Endothelial cell of umbilical vein (primary cell): ENCODE data around the gene DCC. TPM values are rescaled to one million over a fixed set of nuclear protein-coding genes. Genes with fewer than 3 reads are reported as not detected.

Experiments
- BruUV-seq: library from RNA; stranded (reverse); fragments of 400-500 nt; replicated peaks from 2 replicates; lab custom pipeline; 2021; lab: Mats Ljungman, UMichigan
- CTCF ChIA-PET: fragments of 300-600, 350-600 bp; sonication (Branson Sonifier 250); formaldehyde crosslinking; loops from one replicate; lab custom pipeline; 2021; ENCODE audit warnings: antibody characterized with exemption, inconsistent platforms; lab: Charles Lee
- POLR2A ChIA-PET: fragments of 300-600, 350-600 bp; sonication (Branson Sonifier 250); formaldehyde crosslinking; loops from one replicate; lab custom pipeline; 2021; ENCODE audit warnings: antibody characterized with exemption, inconsistent platforms; lab: Charles Lee
- DNase-seq: peaks from one replicate; pipeline ENCODE4 v3.0.0-alpha.2; 2011; ENCODE audit warnings: low read depth, low spot score
- FAIRE-seq: peaks from 2 replicates; lab custom pipeline; 2011; peaks lifted over from hg19 to GRCh38; lab: Jason Lieb, UNC
- H2AFZ ChIP-seq: 2 replicates; pipeline ENCODE4 v1.6.0; 2012; ENCODE audit warnings: low read depth, low read length, control low read depth, inconsistent platforms
- H3K27ac ChIP-seq: 2 replicates; pipeline ENCODE4 v1.5.1; 2011; ENCODE audit warnings: low read depth, mild to moderate bottlenecking, control low read depth, low read length, moderate library complexity; ENCODE audit not compliant: insufficient read depth
- H3K27me3 ChIP-seq, 2 experiments: 2 replicates each; pipeline versions ENCODE4 v1.6.0 to v1.6.1; 2011; ENCODE audit warnings: low read length in 2 of 2, mixed read lengths in 1 of 2; ENCODE audit not compliant: control insufficient read depth in 2 of 2, insufficient read depth in 2 of 2
- H3K36me3 ChIP-seq, 2 experiments: 2 replicates in 1 of 2; 3 replicates in 1 of 2; pipeline ENCODE4 v1.5.1; 2011; ENCODE audit warnings: low read length in 2 of 2, mild to moderate bottlenecking in 1 of 2, moderate library complexity in 1 of 2; ENCODE audit not compliant: control insufficient read depth in 2 of 2, insufficient read depth in 2 of 2; ENCODE audit errors: extremely low read depth in 1 of 2
- H3K4me1 ChIP-seq: 3 replicates; pipeline ENCODE4 v1.5.1; 2011; ENCODE audit warnings: mild to moderate bottlenecking, low read length; ENCODE audit not compliant: control insufficient read depth, insufficient read depth; ENCODE audit errors: extremely low read depth
- H3K4me2 ChIP-seq: 2 replicates; pipeline ENCODE4 v1.6.1; 2011; ENCODE audit warnings: low read length, control low read depth, mixed read lengths; ENCODE audit not compliant: insufficient read depth
- H3K4me3 ChIP-seq, 3 experiments: fragments of 200-600 bp in 1 of 3; sonication (generic), shearing (Covaris generic) in 1 of 3; replicated peaks in 1 of 3; 2 replicates each; pipeline ENCODE4 v1.5.1; 2011 to 2016; ENCODE audit warnings: control low read depth in 3 of 3, low read length in 3 of 3, mild to moderate bottlenecking in 2 of 3, inconsistent platforms in 1 of 3, low read depth in 1 of 3, moderate library complexity in 1 of 3; ENCODE audit not compliant: insufficient read depth in 1 of 3
- H3K79me2 ChIP-seq: 2 replicates; pipeline ENCODE4 v1.6.0; 2012; ENCODE audit warnings: low read length, inconsistent platforms; ENCODE audit not compliant: control insufficient read depth, insufficient read depth
- H3K9ac ChIP-seq: replicated peaks from 2 replicates; pipeline ENCODE3; 2011; ENCODE audit warnings: low read length, control low read depth; ENCODE audit not compliant: insufficient read depth; ENCODE audit errors: extremely low read depth
- H3K9me1 ChIP-seq: replicated peaks from 3 replicates; pipeline ENCODE4 v1.6.0; 2011; ENCODE audit warnings: mild to moderate bottlenecking, low read length; ENCODE audit not compliant: control insufficient read depth, insufficient read depth; ENCODE audit errors: extremely low read depth
- H3K9me3 ChIP-seq: replicated peaks from 2 replicates; pipeline ENCODE4 v1.5.1; 2012; ENCODE audit warnings: low read length, inconsistent platforms; ENCODE audit not compliant: control insufficient read depth, insufficient read depth
- H4K20me1 ChIP-seq: replicated peaks from 2 replicates; pipeline ENCODE3; 2011; ENCODE audit warnings: mild to moderate bottlenecking, low read length; ENCODE audit not compliant: control insufficient read depth, insufficient read depth; ENCODE audit errors: extremely low read depth
- EZH2 ChIP-seq: IDR thresholded peaks from 2 replicates; pipeline ENCODE4 v1.6.1; 2012; ENCODE audit warnings: borderline replicate concordance, low read depth, mild to moderate bottlenecking, moderate library complexity, low read length, inconsistent platforms; ENCODE audit not compliant: severe bottlenecking
- FOS ChIP-seq: IDR thresholded peaks from 2 replicates; pipeline ENCODE4 v1.6.1; 2011; ENCODE audit warnings: mild to moderate bottlenecking, low read length, moderate library complexity, borderline replicate concordance; ENCODE audit not compliant: insufficient read depth
- GATA2 ChIP-seq: IDR thresholded peaks from 2 replicates; pipeline ENCODE4 v1.7.0; 2011; ENCODE audit warnings: low read depth, mild to moderate bottlenecking, moderate library complexity, mixed read lengths, low read length; ENCODE audit not compliant: insufficient read length, insufficient read depth
- JUN ChIP-seq: IDR thresholded peaks from 2 replicates; pipeline ENCODE4 v1.6.1; 2011; ENCODE audit warnings: borderline replicate concordance, low read depth; ENCODE audit not compliant: insufficient read length, insufficient read depth
- MAX ChIP-seq: IDR thresholded peaks from 2 replicates; pipeline ENCODE4 v1.6.1; 2011; ENCODE audit not compliant: insufficient read depth, insufficient read length
- MYC ChIP-seq: IDR thresholded peaks from one replicate; pipeline ENCODE4 v1.6.1; 2011; ENCODE audit warnings: mild to moderate bottlenecking, low read depth, low read length
- POLR2A ChIP-seq: IDR thresholded peaks from 2 replicates; pipeline ENCODE4 v1.6.1; 2012; ENCODE audit warnings: low read depth, mild to moderate bottlenecking, control low read depth, low read length
- POLR2AphosphoS5 ChIP-seq: IDR thresholded peaks from 2 replicates; pipeline ENCODE4 v1.6.1; 2012; ENCODE audit warnings: low read depth, mild to moderate bottlenecking, control low read depth, low read length, moderate library complexity; ENCODE audit not compliant: insufficient read depth
- dilution Hi-C: fragments of 300-500 bp; cut with MboI; formaldehyde crosslinking; loops from one replicate; pipeline ENCODE4 v1.15.0; 2019; ENCODE audit warnings: low sequenced_read_pairs; ENCODE audit not compliant: extremely low pct_ligation_motif_present
- intact Hi-C: fragments of 100-400 bp; cut with micrococcal nuclease; formaldehyde crosslinking; loops from one replicate; pipeline ENCODE4 v1.10.0; 2022
- polyA plus RNA-seq, 4 experiments: library from polyadenylated mRNA; depleted of rRNA in 3 of 4; stranded (reverse) in 3 of 4; unstranded in 1 of 4; fragments of >200 nt; gene quantifications; 2 replicates each; pipeline versions ENCODE4 v1.2.1 to v1.2.3, GENCODE V29; 2011 to 2012; ENCODE audit warnings: missing spikeins in 1 of 4
- total RNA-seq: library from RNA; stranded (reverse); gene quantifications from 2 replicates; pipeline ENCODE4 v1.2.3, GENCODE V29; 2021
- TF ChIP-seq, protein P1 (sequence below), 2 donors: IDR thresholded peaks; 1 replicate in 1 of 2; 2 replicates in 1 of 2; pipeline ENCODE4 v1.5.1; 2011; ENCODE audit warnings: low read length in 2 of 2, mild to moderate bottlenecking in 2 of 2, moderate library complexity in 2 of 2, control low read depth in 1 of 2, inconsistent platforms in 1 of 2, low read depth in 1 of 2; ENCODE audit not compliant: insufficient read depth in 1 of 2; ENCODE audit errors: extremely low read depth in 1 of 2

The DCC gene
- total and polyA plus RNA-seq, 2 donors (not counting 3 experiments of a cell fraction or from before 2014, with no cell fraction given) = not detected

DNA sequence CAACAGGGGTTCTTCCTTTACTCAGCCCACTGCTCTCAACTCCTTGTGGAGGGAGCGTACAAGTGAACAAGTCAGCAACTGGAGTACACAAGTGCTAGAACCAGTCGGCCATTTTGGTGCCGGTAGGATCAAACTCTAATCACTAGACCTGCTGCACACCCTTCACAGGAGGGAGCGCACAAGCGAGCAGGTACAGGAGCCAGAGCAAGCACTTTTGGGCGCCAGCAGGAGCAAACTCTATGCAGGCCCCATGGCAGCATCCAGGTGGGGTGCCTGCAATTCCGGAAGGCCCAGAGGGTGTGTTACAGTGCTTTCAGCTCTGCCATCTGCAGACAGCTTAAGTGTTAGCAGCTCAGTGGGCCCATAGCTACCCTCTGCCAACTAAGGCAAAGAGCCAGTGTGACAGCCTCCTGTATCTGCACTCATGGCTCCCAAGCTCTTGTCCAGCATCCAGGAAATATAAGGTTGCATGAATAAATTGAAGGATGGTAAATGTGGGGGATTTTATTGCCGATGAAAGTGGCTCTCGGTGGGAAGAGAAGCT lies 426.1 kb downstream of the DCC start:
- dilution Hi-C loops (no loop called here), intact Hi-C loops (no loop called here)
- Histone ChIP-seq H3K27me3 (no peaks in the 10 kb centered on the region), H3K36me3 (no peaks in the 10 kb centered on the region), H3K4me2 (no peak overlapping the region), H3K4me3 (no peak overlapping the region), H3K4me1 (no peaks in the 10 kb centered on the region), H3K27ac (no peak overlapping the region), H3K9me1 (no peaks in the 10 kb centered on the region), H3K79me2 (no peaks in the 10 kb centered on the region), H3K9me3 (peaks cover 2% of the 10 kb centered on the region), H3K9ac (no peak overlapping the region), H4K20me1 (no peaks in the 10 kb centered on the region), H2AFZ (no peak overlapping the region)
- CTCF ChIA-PET = no interaction called here
- DNase-seq (no peak), FAIRE-seq (no peak)
- no TSS peak for BruUV-seq
- TF ChIP-seq FOS (no peak), MYC (no peak), MAX (no peak), POLR2AphosphoS5 (no peak), EZH2 (no peak), JUN (no peak), GATA2 (no peak), POLR2A (no peak)
- TF ChIP-seq, protein P1, sequence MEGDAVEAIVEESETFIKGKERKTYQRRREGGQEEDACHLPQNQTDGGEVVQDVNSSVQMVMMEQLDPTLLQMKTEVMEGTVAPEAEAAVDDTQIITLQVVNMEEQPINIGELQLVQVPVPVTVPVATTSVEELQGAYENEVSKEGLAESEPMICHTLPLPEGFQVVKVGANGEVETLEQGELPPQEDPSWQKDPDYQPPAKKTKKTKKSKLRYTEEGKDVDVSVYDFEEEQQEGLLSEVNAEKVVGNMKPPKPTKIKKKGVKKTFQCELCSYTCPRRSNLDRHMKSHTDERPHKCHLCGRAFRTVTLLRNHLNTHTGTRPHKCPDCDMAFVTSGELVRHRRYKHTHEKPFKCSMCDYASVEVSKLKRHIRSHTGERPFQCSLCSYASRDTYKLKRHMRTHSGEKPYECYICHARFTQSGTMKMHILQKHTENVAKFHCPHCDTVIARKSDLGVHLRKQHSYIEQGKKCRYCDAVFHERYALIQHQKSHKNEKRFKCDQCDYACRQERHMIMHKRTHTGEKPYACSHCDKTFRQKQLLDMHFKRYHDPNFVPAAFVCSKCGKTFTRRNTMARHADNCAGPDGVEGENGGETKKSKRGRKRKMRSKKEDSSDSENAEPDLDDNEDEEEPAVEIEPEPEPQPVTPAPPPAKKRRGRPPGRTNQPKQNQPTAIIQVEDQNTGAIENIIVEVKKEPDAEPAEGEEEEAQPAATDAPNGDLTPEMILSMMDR (IDR thresholded peaks at IDR 0.05; ENCODE audit: extremely low read depth in 1 of 2, insufficient read depth in 1 of 2, low read depth in 1 of 2, low read length in 2 of 2) = no peak
- POLR2A ChIA-PET = no interaction called here
